CD8-positive, alpha-beta memory T cell (primary cell): Measurements from ENCODE around the gene SYT10. TPM values are rescaled to one million over a fixed set of nuclear protein-coding genes. Genes with fewer than 3 reads are reported as not detected.

ENCODE experiments used
- CTCF ChIA-PET: fragments of 350-600 bp; sonication (Branson Sonifier 250); formaldehyde crosslinking; loops from one replicate; lab custom pipeline; 2021; ENCODE audit warnings: antibody characterized with exemption; lab: Charles Lee
- POLR2A ChIA-PET: fragments of 350-600 bp; sonication (Branson Sonifier 250); formaldehyde crosslinking; loops from one replicate; lab custom pipeline; 2021; ENCODE audit warnings: antibody characterized with exemption; lab: Charles Lee
- DNase-seq, 5 donors: peaks; one replicate each; pipeline versions ENCODE4 v3.0.0 to v3.0.0-alpha.2; 2020 to 2022; ENCODE audit warnings: mixed read lengths in 1 of 5
- H3K27ac ChIP-seq: one replicate; pipeline ENCODE4 v1.7.0; 2013; ENCODE audit warnings: low read depth, mild to moderate bottlenecking, low read length, moderate library complexity
- H3K27me3 ChIP-seq: 2 replicates; pipeline ENCODE4 v1.7.0; 2013; ENCODE audit warnings: low read length, mild to moderate bottlenecking; ENCODE audit not compliant: insufficient read depth, poor library complexity, severe bottlenecking
- H3K36me3 ChIP-seq: 2 replicates; pipeline ENCODE4 v1.7.0; 2013; ENCODE audit warnings: mild to moderate bottlenecking, low read length, moderate library complexity; ENCODE audit not compliant: insufficient read depth
- H3K4me1 ChIP-seq: 2 replicates; pipeline ENCODE4 v1.7.0; 2013; ENCODE audit warnings: mild to moderate bottlenecking, low read length, moderate library complexity; ENCODE audit not compliant: insufficient read depth
- H3K4me3 ChIP-seq: 2 replicates; pipeline ENCODE4 v1.7.0; 2013; ENCODE audit warnings: mild to moderate bottlenecking, low read length
- H3K9me3 ChIP-seq: 2 replicates; pipeline ENCODE4 v1.7.0; 2013; ENCODE audit warnings: mild to moderate bottlenecking, low read length
- H3K27ac Mint-ChIP-seq, 8 donors: one replicate each; pipeline ENCODE4 v1.8.0; 2020 to 2021; ENCODE audit warnings: mixed read lengths in 8 of 8, mild to moderate bottlenecking in 6 of 8, inconsistent platforms in 3 of 8, moderate library complexity in 3 of 8
- H3K27me3 Mint-ChIP-seq, 2 donors: one replicate each; pipeline ENCODE4 v1.8.0; 2020 to 2021; ENCODE audit warnings: mixed read lengths in 2 of 2, mild to moderate bottlenecking in 1 of 2, moderate library complexity in 1 of 2
- H3K36me3 Mint-ChIP-seq, 3 donors: one replicate each; pipeline ENCODE4 v1.8.0; 2020 to 2021; ENCODE audit warnings: mixed read lengths in 3 of 3, inconsistent platforms in 1 of 3, mild to moderate bottlenecking in 1 of 3
- H3K4me1 Mint-ChIP-seq, 3 donors: one replicate each; pipeline ENCODE4 v1.8.0; 2020 to 2021; ENCODE audit warnings: mixed read lengths in 3 of 3, inconsistent platforms in 1 of 3, mild to moderate bottlenecking in 1 of 3
- H3K4me3 Mint-ChIP-seq, 7 donors: one replicate each; pipeline ENCODE4 v1.8.0; 2020 to 2021; ENCODE audit warnings: mixed read lengths in 7 of 7, mild to moderate bottlenecking in 6 of 7, moderate library complexity in 4 of 7, inconsistent platforms in 2 of 7
- H3K9me3 Mint-ChIP-seq, 5 donors: one replicate each; pipeline ENCODE4 v1.8.0; 2020 to 2022; ENCODE audit warnings: mixed read lengths in 5 of 5, mild to moderate bottlenecking in 3 of 5, moderate library complexity in 2 of 5, inconsistent platforms in 1 of 5
- polyA plus RNA-seq: library from polyadenylated mRNA; unstranded; fragments of 300-500 nt; fragmentation: Illumina TruSeq; gene quantifications from one replicate; pipeline ENCODE4 v1.2.3, GENCODE V29; 2021
- total RNA-seq, 2 experiments: library from RNA; stranded (reverse); gene quantifications; one replicate each; pipeline ENCODE4 v1.2.3, GENCODE V29; 2021

Gene SYT10
- total and polyA plus RNA-seq, 3 experiments from 2014 or later, result not detected

DNA sequence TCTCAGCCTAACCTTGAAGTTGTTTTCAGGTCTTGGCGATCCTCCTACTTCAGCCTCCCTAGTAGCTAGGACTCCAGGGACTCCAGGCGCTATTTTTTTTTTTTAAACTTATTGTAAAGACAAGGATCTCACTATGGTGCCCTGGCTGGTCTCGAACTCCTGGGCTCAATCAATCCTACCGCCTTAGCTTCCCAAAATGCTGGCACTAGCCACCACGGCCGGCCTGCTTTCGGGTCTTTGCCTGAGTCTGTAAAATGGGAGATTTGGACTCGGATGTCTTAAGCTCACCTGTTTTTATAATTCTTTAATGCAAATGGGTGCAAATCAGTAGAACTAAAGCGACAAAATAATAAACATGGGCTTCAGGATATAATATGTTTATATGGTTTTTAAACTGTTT is 858 bp upstream of the SYT10 start:
- Mint-ChIP-seq H3K27ac (no peak overlapping the region), H3K27me3 (peaks cover 19 to 21% of the 10 kb centered on the region in 2 donors), H3K4me1 (peaks cover 0 to 6% (median 4%) of the 10 kb centered on the region in 3 donors), H3K36me3 (no peaks in the 10 kb centered on the region), H3K4me3 (peak overlapping the region in 2 of 7 donors; percentile 13 to 23), H3K9me3 (peaks cover 0 to 7% (median 2%) of the 10 kb centered on the region in 5 donors)
- no peaks in the 10 kb centered on the region for H3K27me3 ChIP-seq
- ChIA-PET CTCF (no interaction called here), POLR2A (no interaction called here)
- no peak overlapping the region for H3K4me3 ChIP-seq
- H3K9me3 ChIP-seq, result no peaks in the 10 kb centered on the region
- no peak overlapping the region for H3K27ac ChIP-seq
- no peaks in the 10 kb centered on the region for H3K4me1 ChIP-seq
- H3K36me3 ChIP-seq, result no peaks in the 10 kb centered on the region
- no peak for DNase-seq

DNA sequence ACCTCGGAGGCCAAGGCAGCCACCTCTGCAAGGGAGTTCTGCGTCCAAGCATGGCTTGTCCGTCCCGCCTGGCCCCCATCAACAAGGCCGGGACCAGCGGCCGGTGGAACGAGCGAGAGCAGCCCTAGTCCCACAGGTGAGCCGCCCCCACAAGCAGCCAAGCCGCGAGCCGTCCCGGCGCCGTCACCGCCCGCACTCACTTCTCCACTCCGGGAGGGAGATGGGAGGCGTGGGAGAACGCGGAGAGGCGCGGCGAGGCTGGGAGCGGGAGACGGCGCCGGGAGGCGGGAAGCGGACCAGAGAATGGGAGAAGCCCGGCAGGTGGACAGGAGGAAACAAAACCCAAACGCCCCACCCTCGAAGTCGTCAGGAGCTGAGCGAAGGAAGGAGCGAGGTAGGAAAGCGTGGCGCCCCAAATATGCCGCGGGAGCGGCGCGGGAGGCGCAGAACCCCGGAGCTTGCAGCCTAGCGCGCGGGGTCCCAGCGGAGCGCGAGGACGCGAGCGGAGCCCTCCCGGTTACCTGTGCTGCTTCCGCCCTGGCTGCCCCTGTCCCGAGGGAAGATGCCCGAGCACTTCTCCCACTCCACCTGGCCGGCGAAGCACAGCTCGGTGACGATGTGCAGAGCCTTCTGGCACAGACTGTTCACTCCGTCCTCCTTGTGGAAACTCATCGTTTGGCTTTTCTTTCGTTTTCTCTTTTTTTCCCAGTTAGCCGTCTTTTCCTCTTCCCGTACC is 600 bp downstream of the SYT10 start:
- Mint-ChIP-seq H3K4me3 (peak overlapping the region in 3 of 7 donors; percentile 19 to 43 (median 34)), H3K27me3 (peaks cover 19 to 21% of the 10 kb centered on the region in 2 donors), H3K4me1 (peaks cover 0 to 6% (median 4%) of the 10 kb centered on the region in 3 donors), H3K27ac (no peak overlapping the region), H3K36me3 (no peaks in the 10 kb centered on the region), H3K9me3 (peaks cover 0 to 9% (median 2%) of the 10 kb centered on the region in 5 donors)
- ChIA-PET POLR2A (no interaction called here), CTCF (no interaction called here)
- no peaks in the 10 kb centered on the region for H3K4me1 ChIP-seq
- no peak for DNase-seq
- no peak overlapping the region for H3K4me3 ChIP-seq
- peak overlapping the region; percentile 35 for H3K27ac ChIP-seq
- H3K9me3 ChIP-seq, result no peaks in the 10 kb centered on the region
- H3K27me3 ChIP-seq, result no peaks in the 10 kb centered on the region
- H3K36me3 ChIP-seq, result no peaks in the 10 kb centered on the region

DNA sequence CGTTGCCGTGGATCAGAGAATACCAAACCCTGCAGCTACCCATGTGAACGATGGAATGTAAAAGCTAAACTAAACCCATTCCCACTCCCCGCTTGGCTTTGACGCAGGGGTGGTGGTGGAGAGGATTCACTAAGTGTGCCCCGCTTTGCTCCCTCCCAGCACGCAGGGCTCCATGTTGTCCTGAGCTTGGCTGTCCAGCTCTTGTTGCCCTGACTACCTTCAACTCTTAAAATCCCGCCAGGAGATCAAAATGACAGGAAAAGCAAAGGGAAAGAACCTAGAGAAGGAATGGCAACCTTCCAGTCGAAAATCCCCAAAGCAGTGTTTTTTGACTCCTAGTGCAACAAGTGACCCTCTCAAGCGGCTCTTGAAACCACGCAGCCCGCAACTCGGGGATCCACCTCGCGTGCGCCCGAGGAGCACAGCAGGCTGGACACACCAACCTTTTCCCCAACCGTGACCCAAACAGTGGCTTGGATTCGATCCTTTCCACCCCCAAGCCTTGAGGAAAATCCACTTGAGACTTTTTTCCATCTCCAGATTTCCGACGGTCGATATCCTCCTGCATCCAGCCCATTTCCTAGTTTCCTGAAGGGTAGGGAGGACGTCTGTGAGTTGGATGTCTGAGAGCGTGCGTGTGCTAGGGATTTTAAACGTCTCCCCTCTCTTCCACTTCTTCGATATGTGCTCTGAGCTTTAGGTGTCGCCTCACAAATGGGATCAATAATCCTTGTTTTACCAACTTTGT is 1.4 kb downstream of the SYT10 start:
- Mint-ChIP-seq H3K27ac (no peak overlapping the region), H3K36me3 (no peaks in the 10 kb centered on the region), H3K27me3 (peaks cover 18 to 21% of the 10 kb centered on the region in 2 donors), H3K4me1 (peaks cover 0 to 6% (median 4%) of the 10 kb centered on the region in 3 donors), H3K4me3 (no peak overlapping the region), H3K9me3 (peaks cover 0 to 8% (median 2%) of the 10 kb centered on the region in 5 donors)
- CTCF ChIA-PET, result no interaction called here
- H3K9me3 ChIP-seq, result no peaks in the 10 kb centered on the region
- H3K4me1 ChIP-seq, result no peaks in the 10 kb centered on the region
- no peak for DNase-seq
- H3K27ac ChIP-seq, result peak overlapping the region; percentile 30
- POLR2A ChIA-PET, result no interaction called here
- no peak overlapping the region for H3K4me3 ChIP-seq
- no peaks in the 10 kb centered on the region for H3K36me3 ChIP-seq
- no peaks in the 10 kb centered on the region for H3K27me3 ChIP-seq

DNA sequence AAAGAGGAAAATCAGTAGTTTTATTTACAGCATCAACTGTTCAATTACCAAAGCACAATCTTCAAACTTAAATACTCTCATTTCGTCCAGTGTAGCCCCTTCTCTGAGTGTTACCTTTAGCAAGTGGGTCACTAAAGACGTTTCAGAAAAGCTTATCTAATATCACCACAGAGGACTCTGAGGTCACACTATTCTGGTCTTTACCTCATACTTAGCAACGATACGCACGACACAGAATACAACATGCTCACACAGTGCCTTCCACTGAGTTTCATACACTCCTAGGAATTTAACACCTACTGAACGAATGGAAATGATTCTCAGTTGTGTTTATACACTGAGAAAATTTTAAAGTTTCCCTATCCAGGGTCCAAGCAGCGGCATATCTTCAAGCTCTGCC is 2.0 kb downstream of the SYT10 start:
- Histone ChIP-seq H3K4me3 (no peak overlapping the region), H3K9me3 (no peaks in the 10 kb centered on the region), H3K36me3 (no peaks in the 10 kb centered on the region), H3K27me3 (no peaks in the 10 kb centered on the region), H3K4me1 (no peaks in the 10 kb centered on the region), H3K27ac (peak overlapping the region; percentile 30)
- Mint-ChIP-seq H3K9me3 (peaks cover 0 to 7% (median 2%) of the 10 kb centered on the region in 5 donors), H3K27ac (no peak overlapping the region), H3K4me3 (no peak overlapping the region), H3K36me3 (no peaks in the 10 kb centered on the region), H3K4me1 (peaks cover 0 to 6% (median 4%) of the 10 kb centered on the region in 3 donors), H3K27me3 (peaks cover 18 to 21% of the 10 kb centered on the region in 2 donors)
- POLR2A ChIA-PET, result no interaction called here
- CTCF ChIA-PET, result no interaction called here
- DNase-seq, result no peak

DNA sequence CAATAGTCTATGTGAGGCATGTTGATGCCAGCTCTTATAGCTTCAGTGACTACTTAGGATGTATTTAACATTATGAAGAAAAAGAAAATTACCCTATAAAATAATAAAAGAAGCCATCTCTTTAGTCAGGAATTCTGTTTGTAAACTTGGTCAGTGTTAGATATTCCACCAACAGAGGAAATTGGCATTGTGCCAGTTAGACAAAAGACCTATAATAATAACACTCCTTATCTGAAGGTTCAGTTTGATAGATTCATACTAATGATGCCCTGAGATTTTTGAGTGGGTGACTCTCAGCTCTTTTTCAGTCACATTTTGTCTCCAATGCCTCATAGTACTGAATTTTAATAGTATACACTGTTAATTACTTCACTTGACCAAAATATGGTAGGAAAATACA is 6.6 kb downstream of the SYT10 start:
- no peak for DNase-seq
- H3K9me3 Mint-ChIP-seq, result peaks cover 0 to 12% (median 0%) of the 10 kb centered on the region in 5 donors
- Histone ChIP-seq H3K9me3 (no peaks in the 10 kb centered on the region), H3K27me3 (no peaks in the 10 kb centered on the region), H3K36me3 (no peaks in the 10 kb centered on the region), H3K27ac (no peak overlapping the region), H3K4me3 (no peak overlapping the region), H3K4me1 (no peaks in the 10 kb centered on the region)
- no peaks in the 10 kb centered on the region for H3K4me1 Mint-ChIP-seq
- POLR2A ChIA-PET, result no interaction called here
- CTCF ChIA-PET, result no interaction called here
- no peaks in the 10 kb centered on the region for H3K36me3 Mint-ChIP-seq
- H3K27me3 Mint-ChIP-seq, result peaks cover 7% of the 10 kb centered on the region in 2 donors
- no peak overlapping the region for H3K27ac Mint-ChIP-seq
- no peak overlapping the region for H3K4me3 Mint-ChIP-seq

DNA sequence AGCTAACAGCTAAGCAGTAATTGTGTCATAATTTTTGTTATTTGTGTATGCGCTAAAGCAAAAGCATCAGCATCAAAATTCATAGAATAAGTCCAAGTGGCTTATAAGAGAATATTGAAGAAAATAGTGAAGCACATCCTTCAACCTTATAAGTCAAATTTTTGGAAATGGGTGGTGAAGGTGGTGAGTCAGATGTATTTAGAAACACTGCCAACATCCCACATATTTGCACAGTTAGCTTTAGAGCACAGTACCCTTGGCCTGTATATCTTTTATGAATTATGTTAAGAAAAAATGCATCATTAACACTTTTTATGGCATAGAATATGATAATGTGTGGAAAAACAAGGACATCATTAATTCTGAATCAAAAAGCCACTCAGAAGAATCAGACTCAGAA is 8.0 kb downstream of the SYT10 start:
- Mint-ChIP-seq H3K4me3 (no peak overlapping the region), H3K36me3 (no peaks in the 10 kb centered on the region), H3K4me1 (no peaks in the 10 kb centered on the region), H3K9me3 (peaks cover 0 to 12% (median 0%) of the 10 kb centered on the region in 5 donors), H3K27ac (no peak overlapping the region), H3K27me3 (no peaks in the 10 kb centered on the region)
- Histone ChIP-seq H3K27ac (no peak overlapping the region), H3K4me3 (no peak overlapping the region), H3K4me1 (no peaks in the 10 kb centered on the region), H3K27me3 (no peaks in the 10 kb centered on the region), H3K36me3 (no peaks in the 10 kb centered on the region), H3K9me3 (no peaks in the 10 kb centered on the region)
- ChIA-PET CTCF (no interaction called here), POLR2A (no interaction called here)
- DNase-seq, result no peak

DNA sequence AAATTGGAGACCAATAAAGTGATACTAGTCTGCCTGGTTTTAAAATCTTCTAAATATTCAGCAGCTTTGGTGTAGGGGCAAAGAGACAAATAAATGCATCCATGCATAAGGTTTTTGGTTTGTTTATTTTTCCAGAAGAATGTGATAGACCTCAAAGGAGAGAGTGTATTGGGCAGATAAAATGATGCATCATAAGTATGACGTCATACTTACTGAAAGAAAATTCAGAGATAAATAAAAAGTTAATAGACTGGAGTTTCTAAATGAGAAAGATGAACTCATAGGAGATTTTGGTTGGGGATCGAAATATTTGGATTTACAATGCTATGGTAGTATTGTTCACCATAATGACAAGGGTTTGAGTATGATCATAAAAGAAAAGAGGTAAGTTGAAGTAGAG is 10.2 kb downstream of the SYT10 start:
- Mint-ChIP-seq H3K4me3 (no peak overlapping the region), H3K36me3 (no peaks in the 10 kb centered on the region), H3K27ac (no peak overlapping the region), H3K27me3 (no peaks in the 10 kb centered on the region), H3K4me1 (no peaks in the 10 kb centered on the region), H3K9me3 (peaks cover 0 to 12% (median 0%) of the 10 kb centered on the region in 5 donors)
- CTCF ChIA-PET, result no interaction called here
- DNase-seq, result no peak
- H3K36me3 ChIP-seq, result no peaks in the 10 kb centered on the region
- H3K4me1 ChIP-seq, result no peaks in the 10 kb centered on the region
- no peak overlapping the region for H3K4me3 ChIP-seq
- POLR2A ChIA-PET, result no interaction called here
- H3K9me3 ChIP-seq, result no peaks in the 10 kb centered on the region
- no peaks in the 10 kb centered on the region for H3K27me3 ChIP-seq
- no peak overlapping the region for H3K27ac ChIP-seq

DNA sequence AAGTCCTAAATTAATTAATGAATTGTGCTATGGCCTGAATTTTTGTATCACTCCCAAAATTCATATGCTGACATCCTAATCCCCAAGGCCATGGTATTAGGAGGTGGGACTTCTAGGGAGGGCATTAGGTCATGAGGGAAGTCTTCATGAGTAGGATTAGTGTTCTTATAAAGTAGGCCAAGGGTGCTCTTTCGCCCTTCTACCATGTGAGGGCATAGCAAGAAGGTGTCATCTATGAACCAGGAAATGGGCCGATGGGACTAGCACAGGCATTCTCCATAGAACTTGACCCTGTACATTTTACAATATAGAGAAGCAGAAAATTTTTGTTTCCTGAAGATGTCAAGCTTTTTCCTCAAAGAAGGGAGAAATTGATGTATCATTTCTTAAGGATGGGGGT is 12.5 kb downstream of the SYT10 start:
- H3K27me3 Mint-ChIP-seq, result no peaks in the 10 kb centered on the region
- Histone ChIP-seq H3K27me3 (no peaks in the 10 kb centered on the region), H3K4me1 (no peaks in the 10 kb centered on the region), H3K4me3 (no peak overlapping the region), H3K36me3 (no peaks in the 10 kb centered on the region), H3K27ac (no peak overlapping the region), H3K9me3 (no peaks in the 10 kb centered on the region)
- H3K4me3 Mint-ChIP-seq, result no peak overlapping the region
- H3K9me3 Mint-ChIP-seq, result peaks cover 0 to 6% (median 0%) of the 10 kb centered on the region in 5 donors
- no peak overlapping the region for H3K27ac Mint-ChIP-seq
- DNase-seq, result no peak
- H3K36me3 Mint-ChIP-seq, result no peaks in the 10 kb centered on the region
- POLR2A ChIA-PET, result no interaction called here
- CTCF ChIA-PET, result no interaction called here
- H3K4me1 Mint-ChIP-seq, result no peaks in the 10 kb centered on the region
